ENCODE measurements around the gene NDUFB10.
"Not testable (repeated sequence)": the region's sequence is repeated elsewhere in the genome, so short reads cannot be mapped to it uniquely, and the experiment has no call there.

The NDUFB10 gene

GRCh38 chr16:1919327-1919998 is 39.9 kb upstream of the NDUFB10 start:
- Histone ChIP-seq H3K27ac (no peak overlapping the region), H3K4me2 (ENCODE audit: low read length) (no peak overlapping the region), H3K4me1 (no peaks in the 10 kb centered on the region), H3K9me3 (ENCODE audit: control insufficient read depth, low read length) (no peaks in the 10 kb centered on the region), H3K9ac (no peak overlapping the region), H2AFZ (no peak overlapping the region), H3K79me2 (no peaks in the 10 kb centered on the region), H3K4me3 (ENCODE audit: low read depth, low read length) (no peak overlapping the region), H3K36me3 (ENCODE audit: control insufficient read depth, insufficient read depth, low read length) (no peaks in the 10 kb centered on the region), H3K27me3 (ENCODE audit: control insufficient read depth, insufficient read depth, low read length) (peaks cover 17% of the 10 kb centered on the region)
- TF ChIP-seq CTCF (IDR thresholded peaks at IDR 0.05): no peak

GRCh38 chr16:1920122-1920521 is 39.2 kb upstream of the NDUFB10 start:
- not testable (repeated sequence) for H2AFZ ChIP-seq; H3K4me3 ChIP-seq (ENCODE audit: low read depth, low read length); H3K27ac ChIP-seq; H3K36me3 ChIP-seq (ENCODE audit: control insufficient read depth, insufficient read depth, low read length); H3K9ac ChIP-seq; H3K79me2 ChIP-seq; H3K4me2 ChIP-seq (ENCODE audit: low read length); H3K9me3 ChIP-seq (ENCODE audit: control insufficient read depth, low read length); H3K4me1 ChIP-seq
- peaks cover 17% of the 10 kb centered on the region for H3K27me3 ChIP-seq (ENCODE audit: control insufficient read depth, insufficient read depth, low read length)

GRCh38 chr16:1920727-1921171 is 38.6 kb upstream of the NDUFB10 start:
- H3K27me3 ChIP-seq (ENCODE audit: control insufficient read depth, insufficient read depth, low read length): peaks cover 17% of the 10 kb centered on the region
- H2AFZ ChIP-seq: no peak overlapping the region

GRCh38 chr16:1922357-1922756 is 37.0 kb upstream of the NDUFB10 start:
- H2AFZ ChIP-seq: no peak overlapping the region
- H3K79me2 ChIP-seq: no peaks in the 10 kb centered on the region
- no peak overlapping the region for H3K4me2 ChIP-seq (ENCODE audit: low read length)
- H3K4me3 ChIP-seq (ENCODE audit: low read depth, low read length): no peak overlapping the region
- H3K4me1 ChIP-seq: no peaks in the 10 kb centered on the region
- H3K9ac ChIP-seq: no peak overlapping the region
- no peak overlapping the region for H3K27ac ChIP-seq
- H3K36me3 ChIP-seq (ENCODE audit: control insufficient read depth, insufficient read depth, low read length): no peaks in the 10 kb centered on the region
- peaks cover 14% of the 10 kb centered on the region for H3K27me3 ChIP-seq (ENCODE audit: control insufficient read depth, insufficient read depth, low read length)
- H3K9me3 ChIP-seq (ENCODE audit: control insufficient read depth, low read length): no peaks in the 10 kb centered on the region
- no peak for TF ChIP-seq CTCF (IDR thresholded peaks at IDR 0.05)

More at GRCh38 chr16:1920727-1921171, 38.6 kb upstream of the NDUFB10 start:
- H3K4me2 ChIP-seq (ENCODE audit: low read length): no peak overlapping the region
- no peaks in the 10 kb centered on the region for H3K4me1 ChIP-seq
- no peaks in the 10 kb centered on the region for H3K79me2 ChIP-seq
- H3K27ac ChIP-seq: no peak overlapping the region
- no peak for TF ChIP-seq CTCF (IDR thresholded peaks at IDR 0.05)
- no peaks in the 10 kb centered on the region for H3K9me3 ChIP-seq (ENCODE audit: control insufficient read depth, low read length)
- H3K4me3 ChIP-seq (ENCODE audit: low read depth, low read length): no peak overlapping the region
- H3K36me3 ChIP-seq (ENCODE audit: control insufficient read depth, insufficient read depth, low read length): no peaks in the 10 kb centered on the region
- H3K9ac ChIP-seq: no peak overlapping the region

GRCh38 chr16:1923299-1924034 is 35.9 kb upstream of the NDUFB10 start:
- TF ChIP-seq CTCF (IDR thresholded peaks at IDR 0.05): peak; percentile 11
- H3K79me2 ChIP-seq: no peaks in the 10 kb centered on the region
- no peak overlapping the region for H3K4me3 ChIP-seq (ENCODE audit: low read depth, low read length)
- no peaks in the 10 kb centered on the region for H3K36me3 ChIP-seq (ENCODE audit: control insufficient read depth, insufficient read depth, low read length)
- H3K9ac ChIP-seq: no peak overlapping the region
- no peaks in the 10 kb centered on the region for H3K4me1 ChIP-seq
- H3K4me2 ChIP-seq (ENCODE audit: low read length): no peak overlapping the region
- H3K27ac ChIP-seq: no peak overlapping the region
- H3K27me3 ChIP-seq (ENCODE audit: control insufficient read depth, insufficient read depth, low read length): peaks cover 11% of the 10 kb centered on the region
- no peaks in the 10 kb centered on the region for H3K9me3 ChIP-seq (ENCODE audit: control insufficient read depth, low read length)
- H2AFZ ChIP-seq: no peak overlapping the region

Data from parathyroid adenoma (tissue), 2 donors.